ENCODE data around the gene PTPRN. TPM values are rescaled to one million over a fixed set of nuclear protein-coding genes. Genes with fewer than 3 reads are reported as not detected.
A peak's percentile ranks its signal among the peaks of the same experiment; 100 is the strongest.

The PTPRN gene
- total and polyA plus RNA-seq, 9 of the 15 experiments (the other 6 are each of a cell fraction or from before 2014, with no cell fraction given) = 0.15 to 2.4 (median 0.43) TPM; not detected in 1

- TF ChIP-seq GATAD2B (IDR thresholded peaks at IDR 0.05; ENCODE audit: borderline replicate concordance) (no peak), MAFG (tag; conservative IDR thresholded peaks at IDR 0.05) (peak; percentile 63), ZBTB9 (CRISPR knock-in tag; IDR thresholded peaks at IDR 0.05) (no peak), ELF2 (CRISPR knock-in tag; IDR thresholded peaks at IDR 0.05) (no peak), CEBPZ (IDR thresholded peaks at IDR 0.05; ENCODE audit: borderline replicate concordance, low read depth, low read length) (no peak), KHSRP (IDR thresholded peaks at IDR 0.05) (no peak), NFYB (IDR thresholded peaks at IDR 0.05; ENCODE audit: extremely low read depth, insufficient read length) (no peak), ZFPM2 (CRISPR knock-in tag; IDR thresholded peaks at IDR 0.05) (no peak), CEBPB (tag; IDR thresholded peaks at IDR 0.05) (no peak), KDM2B (CRISPR knock-in tag; IDR thresholded peaks at IDR 0.05) (no peak), TFAP4 (CRISPR knock-in tag; IDR thresholded peaks at IDR 0.05; ENCODE audit: borderline replicate concordance) (peak; percentile 59; the same call in 1 of the 2 replicates), ZNF311 (CRISPR knock-in tag; IDR thresholded peaks at IDR 0.05) (no peak), TEAD1 (CRISPR knock-in tag; IDR thresholded peaks at IDR 0.05) (0 out of 4 replicates have a peak, but pooled peaks of 1 of the 2 experiments have one; percentile 20), FOXA1 (IDR thresholded peaks at IDR 0.05; ENCODE audit: borderline replicate concordance) (no peak), SMARCA5 (IDR thresholded peaks at IDR 0.05) (no peak), RBM22 (IDR thresholded peaks at IDR 0.05; ENCODE audit: low read depth, low read length, poor library complexity, severe bottlenecking) (no peak), RB1 (IDR thresholded peaks at IDR 0.05; ENCODE audit: low read depth) (no peak), MTA1 (IDR thresholded peaks at IDR 0.05; ENCODE audit: borderline replicate concordance) (no peak), LCOR (CRISPR knock-in tag; IDR thresholded peaks at IDR 0.05) (0 out of 2 replicates have a peak, but pooled peaks have one; percentile 20), HIVEP1 (CRISPR knock-in tag; IDR thresholded peaks at IDR 0.05) (no peak), ZNF57 (CRISPR knock-in tag; IDR thresholded peaks at IDR 0.05) (no peak), USF1 (CRISPR knock-in tag; IDR thresholded peaks at IDR 0.05) (no peak), NR2C1 (IDR thresholded peaks at IDR 0.05) (no peak), NR2C1 (tag; IDR thresholded peaks at IDR 0.05) (no peak)
Observed at GRCh38 chr2:219252900-219253752, 56.1 kb downstream of the PTPRN start, which contains the start of gene TUBA4B (continued).
